Breast epithelium (tissue), 3 donors: ENCODE results near the gene WWOX.

ENCODE experiments used
- POLR2A ChIP-seq: fragments of 450-650 bp; IDR thresholded peaks from one replicate; pipeline ENCODE4 v1.6.1; 2016; ENCODE audit warnings: antibody characterized with exemption, mild to moderate bottlenecking, moderate library complexity
- TF ChIP-seq, protein P1 (sequence below), 3 donors: fragments of 450-650 bp; IDR thresholded peaks; one replicate each; pipeline ENCODE4 v1.5.1; 2016 to 2017; ENCODE audit warnings: antibody characterized with exemption in 3 of 3, mild to moderate bottlenecking in 3 of 3, moderate library complexity in 3 of 3

DNA sequence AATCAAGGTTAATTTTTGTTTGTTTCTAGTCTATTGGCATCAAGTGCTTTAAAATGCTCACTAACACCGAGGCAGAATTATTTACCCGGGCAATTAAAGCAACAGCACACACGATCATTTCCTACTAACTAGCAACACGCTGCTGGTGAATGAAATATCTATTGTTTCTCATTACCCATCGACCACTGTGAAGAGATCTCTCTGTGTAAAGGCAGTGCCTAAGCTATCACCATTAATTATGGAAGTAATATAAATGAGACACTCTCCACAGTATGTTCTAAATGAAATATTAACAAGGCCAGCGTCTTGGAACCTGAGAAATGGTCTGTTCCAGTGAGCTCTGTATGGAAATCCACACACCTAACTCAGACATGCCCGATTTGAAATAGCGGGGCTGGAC lies 1103.5 kb downstream of the WWOX start:
- TF ChIP-seq POLR2A: no peak
- TF ChIP-seq, protein P1, sequence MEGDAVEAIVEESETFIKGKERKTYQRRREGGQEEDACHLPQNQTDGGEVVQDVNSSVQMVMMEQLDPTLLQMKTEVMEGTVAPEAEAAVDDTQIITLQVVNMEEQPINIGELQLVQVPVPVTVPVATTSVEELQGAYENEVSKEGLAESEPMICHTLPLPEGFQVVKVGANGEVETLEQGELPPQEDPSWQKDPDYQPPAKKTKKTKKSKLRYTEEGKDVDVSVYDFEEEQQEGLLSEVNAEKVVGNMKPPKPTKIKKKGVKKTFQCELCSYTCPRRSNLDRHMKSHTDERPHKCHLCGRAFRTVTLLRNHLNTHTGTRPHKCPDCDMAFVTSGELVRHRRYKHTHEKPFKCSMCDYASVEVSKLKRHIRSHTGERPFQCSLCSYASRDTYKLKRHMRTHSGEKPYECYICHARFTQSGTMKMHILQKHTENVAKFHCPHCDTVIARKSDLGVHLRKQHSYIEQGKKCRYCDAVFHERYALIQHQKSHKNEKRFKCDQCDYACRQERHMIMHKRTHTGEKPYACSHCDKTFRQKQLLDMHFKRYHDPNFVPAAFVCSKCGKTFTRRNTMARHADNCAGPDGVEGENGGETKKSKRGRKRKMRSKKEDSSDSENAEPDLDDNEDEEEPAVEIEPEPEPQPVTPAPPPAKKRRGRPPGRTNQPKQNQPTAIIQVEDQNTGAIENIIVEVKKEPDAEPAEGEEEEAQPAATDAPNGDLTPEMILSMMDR (IDR thresholded peaks at IDR 0.05): no peak
